ENCODE results near the gene PHACTR3.

GRCh38 chr20:59748619-59749191 is 144.4 kb downstream of the PHACTR3 start:
- TF ChIP-seq CTCF (IDR thresholded peaks at IDR 0.05), result no peak
- TF ChIP-seq POLR2A (IDR thresholded peaks at IDR 0.05), result no peak
- TF ChIP-seq POLR2AphosphoS5 (IDR thresholded peaks at IDR 0.05), result no peak
- TF ChIP-seq EP300 (IDR thresholded peaks at IDR 0.05), result no peak

Data from gastroesophageal sphincter (tissue), 3 donors.